ENCODE results near the gene SIRPG.
"Not testable (repeated sequence)": the region's sequence is repeated elsewhere in the genome, so short reads cannot be mapped to it uniquely, and the experiment has no call there.

The SIRPG gene

DNA sequence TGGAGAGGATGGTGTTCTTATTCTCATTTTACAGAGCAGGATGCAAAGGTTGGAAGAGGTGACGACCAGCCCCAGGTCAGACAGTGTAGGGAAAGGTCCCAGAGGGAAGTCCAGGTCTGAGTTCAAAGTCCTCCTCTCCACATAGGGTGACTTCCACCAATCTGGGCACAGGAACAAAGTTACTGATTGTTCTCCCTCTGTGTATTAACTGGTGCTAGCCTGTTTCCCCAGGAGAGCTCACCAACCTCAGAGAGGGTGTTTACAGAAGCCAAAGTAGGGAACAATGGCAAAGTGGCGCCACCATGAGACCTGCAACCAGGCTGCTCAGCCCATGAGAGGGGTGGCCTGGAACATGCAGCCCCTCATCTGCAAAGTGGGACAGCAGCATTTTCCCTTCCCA lies 21.0 kb downstream of the SIRPG start:
- DNase-seq (ENCODE audit: low spot score) = no peak

DNA sequence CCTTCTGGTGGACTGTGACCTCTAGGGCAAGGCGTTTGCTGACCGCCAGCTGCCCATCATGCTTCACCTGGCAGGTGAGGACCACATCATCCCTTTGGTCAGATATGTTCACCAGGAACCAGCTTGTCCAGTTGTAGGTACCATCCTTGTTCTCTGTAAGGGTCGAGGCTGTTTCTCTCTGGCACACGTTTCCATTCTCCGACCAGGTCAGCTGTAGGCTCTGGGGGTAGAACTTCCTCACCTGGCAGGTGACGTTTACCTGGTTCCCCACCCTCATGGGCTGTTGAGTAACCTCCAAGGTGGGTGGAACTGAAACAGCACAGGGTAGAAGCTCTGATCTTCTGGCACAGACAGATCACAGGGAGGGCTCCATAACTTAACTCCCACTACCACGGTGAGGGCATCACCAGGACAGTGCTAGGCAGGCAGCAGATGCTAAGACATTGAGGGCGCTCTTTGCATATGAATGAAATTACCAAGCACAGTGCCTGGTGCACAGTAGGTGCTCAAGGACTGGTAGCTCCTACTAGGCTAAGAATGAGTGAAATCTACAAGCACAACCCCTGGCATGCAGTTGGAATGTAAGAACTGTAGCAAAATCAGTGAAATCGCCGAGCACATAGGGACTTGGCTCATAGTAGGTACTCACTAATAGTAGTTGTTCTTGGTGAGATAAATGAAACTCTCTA lies 22.1 kb downstream of the SIRPG start:
- no peak for DNase-seq (ENCODE audit: low spot score)

DNA sequence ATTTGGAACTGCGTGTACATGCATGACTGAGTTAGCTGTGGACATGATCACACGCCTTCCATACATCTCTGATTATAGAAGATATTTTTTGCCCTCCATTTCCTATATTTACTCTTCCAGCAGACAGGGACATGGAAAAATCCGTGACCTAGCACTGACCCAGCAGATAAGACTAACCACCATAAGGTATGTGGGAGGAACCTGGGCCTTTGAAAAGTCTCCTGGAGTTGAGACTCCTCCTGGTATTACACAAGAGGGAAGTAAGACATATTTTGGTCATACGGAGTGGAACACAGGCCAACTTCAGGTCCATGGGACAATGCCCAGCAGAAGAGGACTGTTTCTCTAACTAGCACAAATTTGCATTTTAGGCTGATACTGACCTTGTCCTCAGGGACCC lies 24.0 kb downstream of the SIRPG start:
- DNase-seq (ENCODE audit: low spot score) = no peak

DNA sequence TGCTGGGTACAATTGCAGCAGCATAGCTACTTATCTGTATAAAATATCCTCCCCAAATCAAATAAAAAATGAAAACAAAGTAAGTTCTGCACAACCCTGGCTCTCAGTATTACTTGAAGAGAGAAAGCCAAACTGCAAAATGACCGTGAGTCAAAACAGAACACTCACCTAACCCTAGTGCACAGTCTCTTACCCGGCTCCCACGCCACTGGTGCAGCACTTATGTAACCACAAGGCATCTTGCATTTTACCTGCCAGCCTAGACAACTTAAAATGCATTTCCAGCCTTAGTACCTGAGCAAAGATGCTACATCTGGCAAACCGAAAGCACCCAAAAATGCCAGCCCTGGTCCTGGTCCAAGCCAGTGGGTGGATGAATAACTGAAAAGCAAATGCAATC lies 25.4 kb downstream of the SIRPG start:
- no peak for DNase-seq (ENCODE audit: low spot score)

- DNase-seq (ENCODE audit: low spot score) = no peak
These were observed 26.0 kb downstream of the SIRPG start for GRCh38 chr20:1631309-1632151.

GRCh38 chr20:1630186-1630585 lies 27.4 kb downstream of the SIRPG start:
- DNase-seq (ENCODE audit: low spot score) = no peak

- no peak for DNase-seq (ENCODE audit: low spot score)
These were observed 28.3 kb downstream of the SIRPG start for GRCh38 chr20:1629321-1629720.

GRCh38 chr20:1628621-1629020 lies 29.0 kb downstream of the SIRPG start:
- no peak for DNase-seq (ENCODE audit: low spot score)

DNA sequence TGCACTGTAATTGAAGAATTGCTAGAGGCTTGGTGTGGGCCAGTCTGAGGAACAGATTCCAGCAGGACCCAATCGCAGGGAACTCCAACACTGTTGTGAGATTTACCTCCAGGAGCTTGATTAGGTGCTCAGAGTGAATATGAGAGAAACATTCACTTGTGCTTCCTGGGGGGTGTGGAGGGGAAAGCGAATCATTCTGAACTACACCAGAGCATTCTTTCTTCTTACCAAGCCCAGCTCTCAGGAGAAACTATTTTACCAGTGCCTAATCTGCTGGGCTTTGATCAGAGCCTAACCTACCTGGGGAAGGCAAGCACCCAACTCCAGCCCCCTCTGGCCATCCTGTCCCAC lies 30.4 kb downstream of the SIRPG start:
- no peak for DNase-seq (ENCODE audit: low spot score)

DNA sequence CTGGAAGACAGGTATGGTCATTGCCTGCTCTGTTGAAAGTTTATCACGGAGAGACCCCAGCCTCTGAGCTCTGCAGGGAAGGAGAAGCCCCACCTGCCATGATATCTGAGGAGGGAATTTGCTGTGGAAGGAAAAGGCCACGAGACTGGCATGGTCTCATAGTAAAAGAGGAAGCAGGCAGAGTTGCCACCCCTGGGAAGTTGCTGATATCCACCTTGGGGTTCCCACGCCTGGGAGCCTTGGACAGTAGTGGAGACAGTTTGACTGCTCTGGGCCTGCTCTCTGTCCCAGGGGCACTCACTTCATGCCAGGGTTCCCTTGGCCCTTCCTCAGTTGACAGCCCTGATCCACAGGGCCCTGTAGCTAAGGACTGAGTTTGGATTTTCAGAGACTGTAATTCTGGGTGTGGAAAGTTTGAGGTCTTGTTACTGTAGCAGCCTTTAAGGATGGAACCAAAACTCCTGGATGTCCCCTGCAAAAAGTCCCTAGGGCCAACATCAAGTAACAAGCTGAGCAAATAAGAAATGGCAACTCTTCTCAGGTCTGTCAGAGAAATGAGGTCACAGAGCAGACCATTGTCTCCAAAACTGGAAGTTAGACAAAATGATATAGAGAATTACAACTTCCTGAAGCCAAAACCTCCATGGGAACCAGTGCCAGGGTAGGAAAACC lies 30.9 kb downstream of the SIRPG start:
- DNase-seq (ENCODE audit: low spot score) = no peak

DNA sequence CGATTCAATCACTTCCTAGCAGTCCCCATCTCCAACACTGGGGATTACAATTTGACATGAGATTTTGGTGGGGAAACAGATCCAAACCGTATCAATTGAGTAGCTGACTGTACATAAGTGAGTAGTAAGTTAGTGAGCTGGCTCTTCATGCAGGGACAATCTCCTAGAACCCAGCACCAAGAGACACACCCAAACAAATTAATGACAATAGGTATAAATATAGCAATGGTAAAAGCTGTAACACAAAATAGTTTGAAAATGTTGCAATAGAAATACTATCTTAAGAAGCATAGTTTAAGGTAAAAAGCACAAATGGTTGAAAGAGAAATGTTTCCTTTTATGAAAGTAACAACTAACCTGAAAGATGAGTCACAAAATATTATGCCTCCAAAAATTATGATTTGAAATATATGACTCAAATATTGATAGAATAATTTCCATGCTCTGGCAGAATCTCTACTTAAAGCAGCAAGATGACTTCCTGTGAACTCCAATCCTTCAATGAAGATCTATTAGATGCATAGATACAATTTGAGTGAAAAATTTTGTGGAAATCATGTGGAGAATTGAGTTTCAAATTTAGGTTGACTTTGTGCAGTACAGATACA lies 32.4 kb downstream of the SIRPG start:
- DNase-seq (ENCODE audit: low spot score) = no peak

DNA sequence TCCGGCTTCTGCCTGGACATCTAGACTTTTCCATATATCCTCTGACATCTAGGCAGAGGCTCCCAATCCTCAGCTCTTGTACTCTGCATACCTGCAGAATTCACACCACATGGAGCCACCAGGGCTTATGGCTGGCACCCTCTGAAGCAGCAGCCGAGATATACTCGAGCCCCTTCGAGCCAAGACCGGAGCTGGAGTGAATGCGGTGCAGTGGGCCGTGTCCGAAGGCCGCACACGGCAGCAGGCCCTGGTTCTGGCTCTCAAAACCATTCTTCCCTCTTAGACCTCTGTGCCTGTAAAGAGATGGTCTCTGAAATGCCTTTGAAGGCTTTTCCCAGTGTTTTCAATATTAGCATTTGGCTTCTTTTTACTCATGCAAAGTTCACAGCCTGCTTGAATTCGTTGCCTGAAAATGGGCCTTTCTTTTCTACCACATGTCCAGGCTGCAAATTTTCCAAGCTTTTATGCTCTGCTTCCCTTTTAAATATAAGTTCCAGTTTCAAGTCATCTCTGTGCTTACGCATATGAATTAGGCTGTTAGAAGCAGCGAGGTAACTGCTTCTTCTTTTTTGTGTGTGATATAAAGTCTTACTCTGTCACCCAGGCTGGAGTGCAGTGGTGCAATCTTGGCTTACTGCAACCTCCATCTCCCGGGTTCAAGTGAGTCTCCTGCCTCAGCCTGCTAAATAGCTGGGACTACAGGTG lies 33.9 kb downstream of the SIRPG start:
- no peak for DNase-seq (ENCODE audit: low spot score)

- no peak for DNase-seq (ENCODE audit: low spot score)
These were observed 35.1 kb downstream of the SIRPG start for GRCh38 chr20:1622450-1622849.

GRCh38 chr20:1621316-1621715 lies 36.3 kb downstream of the SIRPG start:
- DNase-seq (ENCODE audit: low spot score) = no peak

DNA sequence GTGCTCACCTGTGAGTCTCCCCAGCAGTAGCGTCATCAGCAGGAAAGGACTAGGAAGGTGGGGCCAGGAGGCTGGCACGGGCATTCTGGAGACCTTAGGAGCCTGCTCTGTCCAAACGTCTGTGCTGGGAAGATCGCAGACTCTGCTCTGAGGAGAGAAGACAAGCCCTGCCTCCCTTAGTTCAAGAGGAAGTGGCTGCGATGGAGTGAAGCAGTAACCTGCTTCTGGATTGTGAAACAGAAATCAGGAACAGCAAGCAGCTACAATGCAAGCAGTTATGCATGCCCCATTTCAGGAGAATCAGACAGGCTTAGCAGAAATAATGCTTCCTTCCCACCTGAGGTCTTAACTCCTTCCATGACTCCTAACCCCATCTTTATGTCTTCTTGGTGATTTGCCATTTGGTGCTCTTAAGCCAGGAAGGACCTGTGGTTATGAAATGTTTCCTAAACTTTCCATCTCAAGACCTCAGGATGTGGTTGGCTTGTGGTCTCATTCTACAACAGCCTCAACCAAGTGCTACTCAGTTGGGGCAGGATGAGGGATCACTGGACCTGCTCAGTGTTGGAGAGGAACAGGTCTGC lies 37.6 kb downstream of the SIRPG start, which contains the start of gene SIRPB1:
TSS of gene SIRPB1 (minus strand) at position 149 of the 584 bp plus-strand sequence. CDS start at position 84, 65 bp downstream.
- no peak for DNase-seq (ENCODE audit: low spot score)

DNA sequence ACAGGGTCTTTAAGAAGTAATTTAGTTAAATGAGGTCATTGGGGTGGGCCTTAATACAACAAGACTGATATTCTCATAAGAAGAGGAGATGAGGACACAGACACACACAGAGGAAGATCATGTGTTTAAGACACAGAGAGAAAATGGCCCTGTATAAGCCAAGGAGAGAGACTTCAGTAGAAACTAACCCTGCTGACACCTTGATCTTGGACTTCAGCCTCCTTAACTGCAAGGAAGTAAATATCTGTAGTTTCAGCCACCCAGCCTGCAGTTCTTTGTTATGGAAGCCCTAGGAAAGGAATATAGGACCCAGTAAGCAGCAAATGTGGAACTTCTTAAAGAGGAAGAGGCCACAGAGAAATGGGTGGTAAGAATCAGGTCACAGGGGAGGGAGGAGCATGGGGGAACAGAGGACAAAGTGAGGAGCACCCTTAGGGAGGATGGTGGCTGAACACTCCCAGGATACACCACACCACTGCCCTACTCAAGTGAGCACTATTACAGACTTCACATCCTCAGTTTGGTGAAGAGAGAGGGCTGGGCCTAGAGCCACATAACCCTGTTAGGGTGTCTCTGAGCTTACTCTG lies 38.5 kb downstream of the SIRPG start:
- DNase-seq (ENCODE audit: low spot score) = no peak

GRCh38 chr20:1618479-1618878 lies 39.1 kb downstream of the SIRPG start:
- no peak for DNase-seq (ENCODE audit: low spot score)

GRCh38 chr20:1616858-1617434 lies 40.6 kb downstream of the SIRPG start:
- no peak for DNase-seq (ENCODE audit: low spot score)

DNA sequence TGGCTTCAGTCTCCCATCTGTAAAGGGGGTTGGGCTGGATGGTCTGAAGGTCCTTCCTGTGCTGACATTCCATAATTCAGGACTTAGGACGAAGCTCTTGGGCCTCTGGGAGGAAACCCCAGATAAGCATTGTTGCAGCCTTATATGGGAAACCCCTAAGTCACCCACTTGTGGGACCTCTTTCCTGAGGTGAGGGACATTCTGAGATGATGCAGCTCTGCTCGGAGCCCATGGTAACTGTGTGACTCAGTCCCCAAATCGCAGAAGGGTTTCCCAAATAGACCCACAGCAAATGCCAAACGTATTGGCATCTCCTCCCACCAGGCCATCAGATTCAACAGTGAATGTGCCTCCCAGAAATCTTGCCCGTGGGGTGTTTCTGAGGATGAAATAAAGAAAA lies 47.2 kb downstream of the SIRPG start:
- DNase-seq (ENCODE audit: low spot score) = not testable (repeated sequence)

DNA sequence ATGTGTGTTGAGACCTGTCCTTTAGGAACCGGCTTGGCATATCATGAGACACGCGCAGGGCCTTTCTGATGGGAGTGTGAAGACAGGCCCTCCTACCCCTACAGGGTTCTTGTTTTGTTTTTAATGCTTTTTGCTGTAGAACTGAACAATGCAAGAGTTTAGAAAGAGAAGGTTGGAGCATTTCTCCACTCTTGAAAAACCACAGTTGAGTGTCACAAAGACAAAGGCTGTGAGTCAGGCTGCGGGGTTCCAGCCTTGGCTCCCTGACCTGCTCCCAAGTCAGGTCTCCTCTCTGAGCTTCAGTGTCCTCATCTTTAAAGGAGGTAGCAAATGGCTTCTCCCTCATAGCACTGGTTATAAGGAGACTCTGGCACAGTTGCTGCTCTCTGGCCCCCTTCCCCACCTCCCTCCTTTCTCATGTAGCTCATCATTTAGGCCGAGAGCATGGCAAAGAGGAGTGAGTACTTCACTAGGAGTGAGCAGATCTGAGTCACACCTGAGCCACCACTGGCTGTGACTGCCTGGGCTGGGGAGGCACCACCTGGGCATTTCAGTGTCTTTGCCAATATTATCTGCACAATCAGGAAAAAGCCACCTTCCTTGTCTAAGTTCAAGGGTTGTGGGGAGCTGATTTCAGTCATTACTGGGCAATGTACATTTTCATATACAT lies 48.8 kb downstream of the SIRPG start:
- not testable (repeated sequence) for DNase-seq (ENCODE audit: low spot score)
